H9 (cell line): ENCODE data around the gene PHF21A. TPM values are rescaled to one million over a fixed set of nuclear protein-coding genes. Genes with fewer than 3 reads are reported as not detected.

Experiments
- DNase-seq: peaks from one replicate; pipeline ENCODE4 v3.0.0-alpha.2; 2017
- H2AFZ ChIP-seq: one replicate; pipeline ENCODE4 v1.6.1; 2013; ENCODE audit warnings: mild to moderate bottlenecking, low read length, control low read depth, moderate library complexity
- H2AK5ac ChIP-seq: 2 replicates; pipeline ENCODE4 v1.6.1; 2013; ENCODE audit warnings: low read length, control low read depth, mixed read lengths; ENCODE audit not compliant: insufficient read length
- H2BK120ac ChIP-seq: one replicate; pipeline ENCODE4 v1.6.1; 2013; ENCODE audit warnings: low read depth, mild to moderate bottlenecking, low read length, control low read depth, inconsistent platforms; ENCODE audit not compliant: poor library complexity, severe bottlenecking
- H2BK12ac ChIP-seq: 2 replicates; pipeline ENCODE4 v1.6.1; 2013; ENCODE audit warnings: low read length, control low read depth, mixed read lengths, low read depth; ENCODE audit not compliant: insufficient read length
- H2BK15ac ChIP-seq: 2 replicates; pipeline ENCODE4 v1.6.1; 2013; ENCODE audit warnings: low read depth, low read length, control low read depth
- H2BK20ac ChIP-seq: one replicate; pipeline ENCODE4 v1.6.1; 2013; ENCODE audit warnings: low read depth, mild to moderate bottlenecking, low read length, control low read depth, inconsistent platforms; ENCODE audit not compliant: poor library complexity, severe bottlenecking
- H2BK5ac ChIP-seq: 2 replicates; pipeline ENCODE4 v1.6.1; 2013; ENCODE audit warnings: low read length, control low read depth, mixed read lengths; ENCODE audit not compliant: insufficient read length
- H3K14ac ChIP-seq: 2 replicates; pipeline ENCODE4 v1.6.1; 2013; ENCODE audit warnings: low read length, control low read depth; ENCODE audit not compliant: insufficient read depth
- H3K18ac ChIP-seq: 2 replicates; pipeline ENCODE4 v1.6.1; 2013; ENCODE audit warnings: low read depth, mild to moderate bottlenecking, mixed read lengths, low read length, control low read depth; ENCODE audit not compliant: insufficient read length
- H3K23ac ChIP-seq: 2 replicates; pipeline ENCODE4 v1.6.1; 2013; ENCODE audit warnings: low read length, control low read depth, mixed read lengths, low read depth; ENCODE audit not compliant: insufficient read length
- H3K23me2 ChIP-seq: 2 replicates; pipeline ENCODE4 v1.6.1; 2013; ENCODE audit warnings: low read depth, mild to moderate bottlenecking, mixed read lengths, low read length, control low read depth; ENCODE audit not compliant: insufficient read length, poor library complexity, severe bottlenecking
- H3K27ac ChIP-seq: 2 replicates; pipeline ENCODE4 v1.5.1; 2013; ENCODE audit warnings: low read length, control low read depth, mixed read lengths, low read depth; ENCODE audit not compliant: insufficient read length
- H3K27me3 ChIP-seq: 2 replicates; pipeline ENCODE4 v1.6.1; 2013; ENCODE audit warnings: low read length, control low read depth, inconsistent platforms; ENCODE audit not compliant: insufficient read depth
- H3K4ac ChIP-seq: 2 replicates; pipeline ENCODE4 v1.6.1; 2013; ENCODE audit warnings: low read depth, mild to moderate bottlenecking, control low read depth, inconsistent platforms, low read length, moderate library complexity
- H3K4me1 ChIP-seq: 2 replicates; pipeline ENCODE4 v1.6.1; 2013; ENCODE audit warnings: low read length, control low read depth, inconsistent platforms; ENCODE audit not compliant: insufficient read depth
- H3K4me2 ChIP-seq: 2 replicates; pipeline ENCODE4 v1.6.1; 2013; ENCODE audit warnings: low read length, control low read depth, mixed read lengths; ENCODE audit not compliant: insufficient read length, insufficient read depth
- H3K56ac ChIP-seq: 2 replicates; pipeline ENCODE4 v1.6.1; 2013; ENCODE audit warnings: low read depth, mild to moderate bottlenecking, mixed read lengths, low read length, control low read depth; ENCODE audit not compliant: insufficient read length
- H3K79me1 ChIP-seq: 2 replicates; pipeline ENCODE4 v1.6.1; 2013; ENCODE audit warnings: low read depth, mild to moderate bottlenecking, moderate library complexity, low read length, control low read depth, inconsistent platforms; ENCODE audit not compliant: insufficient read depth, poor library complexity, severe bottlenecking
- H3K79me2 ChIP-seq: 2 replicates; pipeline ENCODE4 v1.6.1; 2013; ENCODE audit warnings: low read length, control low read depth, inconsistent platforms; ENCODE audit not compliant: insufficient read depth
- H3K9ac ChIP-seq: 2 replicates; pipeline ENCODE4 v1.6.1; 2013; ENCODE audit warnings: low read length, control low read depth, mixed read lengths; ENCODE audit not compliant: insufficient read length; ENCODE audit errors: extremely low read depth
- H3K9me3 ChIP-seq: one replicate; pipeline ENCODE4 v1.6.1; 2013; ENCODE audit warnings: low read depth, low read length, inconsistent platforms; ENCODE audit not compliant: control insufficient read depth
- H3T11ph ChIP-seq: one replicate; pipeline ENCODE4 v1.6.1; 2013; ENCODE audit warnings: mild to moderate bottlenecking, low read length, control low read depth, inconsistent platforms
- H4K20me1 ChIP-seq: one replicate; pipeline ENCODE4 v1.6.1; 2013; ENCODE audit not compliant: control insufficient read depth, insufficient read length, insufficient read depth
- H4K5ac ChIP-seq: 2 replicates; pipeline ENCODE4 v1.6.1; 2013; ENCODE audit warnings: low read depth, mild to moderate bottlenecking, mixed read lengths, low read length, control low read depth; ENCODE audit not compliant: insufficient read length
- H4K8ac ChIP-seq: replicated peaks from 2 replicates; pipeline ENCODE4 v1.6.1; 2013; ENCODE audit warnings: low read length, control low read depth, mixed read lengths, low read depth; ENCODE audit not compliant: insufficient read length
- H4K91ac ChIP-seq: 2 replicates; pipeline ENCODE4 v1.6.1; 2013; ENCODE audit warnings: low read depth, mild to moderate bottlenecking, moderate library complexity, mixed read lengths, low read length, control low read depth; ENCODE audit not compliant: insufficient read length
- H3K27ac Mint-ChIP-seq, 3 experiments: 2 replicates in 2 of 3; 3 replicates in 1 of 3; pipeline ENCODE4 v1.8.0; 2020 to 2021; ENCODE audit warnings: mixed read lengths in 3 of 3, mild to moderate bottlenecking in 1 of 3, moderate library complexity in 1 of 3
- H3K27me3 Mint-ChIP-seq: 2 replicates; pipeline ENCODE4 v1.8.0; 2021; ENCODE audit warnings: low read depth, mild to moderate bottlenecking, moderate library complexity, mixed read lengths
- H3K36me3 Mint-ChIP-seq, 3 experiments: 2 replicates in 2 of 3; 3 replicates in 1 of 3; pipeline ENCODE4 v1.8.0; 2020 to 2021; ENCODE audit warnings: low read depth in 3 of 3, mixed read lengths in 3 of 3; ENCODE audit not compliant: insufficient read depth in 1 of 3
- H3K4me1 Mint-ChIP-seq, 2 experiments: 2 replicates each; pipeline ENCODE4 v1.8.0; 2020; ENCODE audit warnings: mixed read lengths in 2 of 2
- H3K4me3 Mint-ChIP-seq, 2 experiments: 2 replicates in 1 of 2; 3 replicates in 1 of 2; pipeline ENCODE4 v1.8.0; 2020 to 2021; ENCODE audit warnings: mild to moderate bottlenecking in 2 of 2, mixed read lengths in 2 of 2, moderate library complexity in 1 of 2
- H3K9me3 Mint-ChIP-seq, 2 experiments: 2 replicates in 1 of 2; 3 replicates in 1 of 2; pipeline ENCODE4 v1.8.0; 2020; ENCODE audit warnings: mild to moderate bottlenecking in 2 of 2, mixed read lengths in 2 of 2, moderate library complexity in 1 of 2
- CTCF ChIP-seq: fragments of 200-600 bp; sonication (generic); conservative IDR thresholded peaks from 3 replicates; pipeline ENCODE4 v1.8.0; 2021; ENCODE audit warnings: antibody characterized with exemption, mild to moderate bottlenecking
- WGBS: extraction: QIAGEN DNeasy Blood & Tissue Kit; methylation state at CpG from one replicate; pipeline ENCODE4 v1.1.7; 2013; ENCODE audit warnings: missing lambda C conversion rate, low lambda C conversion rate, mixed read lengths; ENCODE audit not compliant: insufficient read length; ENCODE audit errors: extremely low coverage; 5-methylcytosine and 5-hydroxymethylcytosine counted together
- total RNA-seq: library from RNA; stranded (reverse); gene quantifications from 2 replicates; pipeline ENCODE4 v1.2.1, GENCODE V29; 2021

PHF21A gene
- total RNA-seq, 1 experiment from 2014 or later, result 33.8 TPM

- peak overlapping the region; percentile 90 to 96 for H3K4me3 Mint-ChIP-seq
- peaks cover 31 to 44% of the 10 kb centered on the region in 2 experiments for H3K4me1 Mint-ChIP-seq
- no peak overlapping the region for H2BK120ac ChIP-seq
- H4K20me1 ChIP-seq, result no peaks in the 10 kb centered on the region
- no peak overlapping the region for H4K8ac ChIP-seq
- no peak overlapping the region for H2AK5ac ChIP-seq
- H3K9me3 ChIP-seq, result no peaks in the 10 kb centered on the region
- H3K23me2 ChIP-seq, result peaks cover 8% of the 10 kb centered on the region
- H2BK20ac ChIP-seq, result no peak overlapping the region
- H2AFZ ChIP-seq, result no peak overlapping the region
- H3K9ac ChIP-seq, result no peak overlapping the region
- H3K56ac ChIP-seq, result no peak overlapping the region
- H3K27me3 Mint-ChIP-seq, result no peaks in the 10 kb centered on the region; the same call in 1 of the 2 replicates
- DNase-seq, result no peak
- H2BK15ac ChIP-seq, result no peak overlapping the region
- no peak overlapping the region for H2BK12ac ChIP-seq
- H4K5ac ChIP-seq, result no peak overlapping the region
- no peaks in the 10 kb centered on the region for H3K79me1 ChIP-seq
- H3K18ac ChIP-seq, result no peak overlapping the region
- no peak overlapping the region for H3K14ac ChIP-seq
- no peak overlapping the region for H3K4ac ChIP-seq
- no peaks in the 10 kb centered on the region; a peak in 1 of 5 replicates for H3K9me3 Mint-ChIP-seq
- WGBS, result no CpG with 5 or more reads among the region's 7 CpGs
- peak overlapping the region; percentile 89 for H3K4me2 ChIP-seq
- H3K36me3 Mint-ChIP-seq, result peaks cover 4 to 22% (median 14%) of the 10 kb centered on the region in 3 experiments
- no peak overlapping the region for H2BK5ac ChIP-seq
- no peaks in the 10 kb centered on the region; the same call in 1 of the 2 replicates for H3K79me2 ChIP-seq
- H3T11ph ChIP-seq, result no peak overlapping the region
- no peaks in the 10 kb centered on the region for H3K4me1 ChIP-seq
- H3K23ac ChIP-seq, result no peak overlapping the region
- H3K27ac ChIP-seq, result no peak overlapping the region
- no peaks in the 10 kb centered on the region; the same call in 1 of the 2 replicates for H3K27me3 ChIP-seq
- H3K27ac Mint-ChIP-seq, result peak overlapping the region in 2 of 3 experiments; percentile 65 to 96; a peak in 1 of 7 replicates
- TF ChIP-seq CTCF, result no peak
- no peak overlapping the region for H4K91ac ChIP-seq
Observed at GRCh38 chr11:45918962-45919675, 202.1 kb downstream of the PHF21A start.
